Measurements from ENCODE around the gene CPSF3. TPM values are rescaled to one million over a fixed set of nuclear protein-coding genes. Genes with fewer than 3 reads are reported as not detected.

Gene CPSF3
- total RNA-seq, 1 donor from 2014 or later: 40.3 TPM

DNA sequence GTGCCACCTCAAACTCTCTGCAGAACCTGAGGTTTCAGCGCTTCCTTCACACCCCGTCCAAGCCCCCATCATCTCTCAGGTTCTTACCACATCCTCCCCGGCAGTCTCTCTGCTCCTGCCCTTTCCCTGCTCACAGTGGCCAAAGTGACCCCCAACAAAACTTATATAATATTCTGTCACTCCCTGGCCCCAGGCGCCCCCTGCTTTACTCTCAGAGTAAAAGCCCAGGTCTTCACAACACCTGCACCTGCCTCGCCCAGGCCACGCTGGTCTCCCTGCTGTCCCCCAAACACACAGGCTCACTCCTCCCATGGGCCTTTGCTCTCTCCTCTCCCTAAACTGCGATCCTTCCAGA is 6.5 kb upstream of the CPSF3 start:
- Histone ChIP-seq H3K4me3 (ENCODE audit: insufficient read depth, low read depth, low read length) (no peak overlapping the region), H4K20me1 (ENCODE audit: insufficient read depth, low read length) (peaks cover 33% of the 10 kb centered on the region), H2AFZ (ENCODE audit: low read depth, low read length) (no peak overlapping the region), H3K79me2 (ENCODE audit: insufficient read depth, low read length) (peaks cover 81% of the 10 kb centered on the region), H3K9ac (ENCODE audit: low read length) (no peak overlapping the region), H3K4me1 (ENCODE audit: insufficient read depth, low read length) (peaks cover 19% of the 10 kb centered on the region), H3K27ac (ENCODE audit: low read depth, low read length) (no peak overlapping the region), H3K4me2 (ENCODE audit: low read length) (no peak overlapping the region), H3K9me3 (ENCODE audit: insufficient read depth, low read depth, low read length) (no peaks in the 10 kb centered on the region), H3K27me3 (ENCODE audit: insufficient read depth, low read length) (no peaks in the 10 kb centered on the region), H3K36me3 (ENCODE audit: insufficient read depth, low read length) (peaks cover 6% of the 10 kb centered on the region)
- Mint-ChIP-seq H3K4me1 (ENCODE audit: low read depth, unreplicated experiment) (peaks cover 14% of the 10 kb centered on the region), H3K4me3 (ENCODE audit: unreplicated experiment) (no peak overlapping the region), H3K27ac (ENCODE audit: unreplicated experiment) (no peak overlapping the region), H3K27me3 (ENCODE audit: low read depth, unreplicated experiment) (no peaks in the 10 kb centered on the region), H3K36me3 (ENCODE audit: low read depth, unreplicated experiment) (peaks cover 4% of the 10 kb centered on the region), H3K9me3 (ENCODE audit: unreplicated experiment) (no peaks in the 10 kb centered on the region)
- DNase-seq (ENCODE audit: low read depth): no peak
- TF ChIP-seq EZH2 (IDR thresholded peaks at IDR 0.05; ENCODE audit: insufficient read depth, low read length) (no peak), CTCF (IDR thresholded peaks at IDR 0.05; ENCODE audit: insufficient read depth, low read depth, low read length) (no peak)
- FAIRE-seq: no peak

GRCh38 chr2:9417725-9418124 is 5.7 kb upstream of the CPSF3 start:
- no peaks in the 10 kb centered on the region for H3K27me3 Mint-ChIP-seq (ENCODE audit: low read depth, unreplicated experiment)
- FAIRE-seq: no peak
- Histone ChIP-seq H3K9me3 (ENCODE audit: insufficient read depth, low read depth, low read length) (no peaks in the 10 kb centered on the region), H2AFZ (ENCODE audit: low read depth, low read length) (no peak overlapping the region), H3K79me2 (ENCODE audit: insufficient read depth, low read length) (peaks cover 86% of the 10 kb centered on the region), H3K4me3 (ENCODE audit: insufficient read depth, low read depth, low read length) (no peak overlapping the region), H3K4me2 (ENCODE audit: low read length) (no peak overlapping the region), H3K27ac (ENCODE audit: low read depth, low read length) (no peak overlapping the region), H3K36me3 (ENCODE audit: insufficient read depth, low read length) (peaks cover 6% of the 10 kb centered on the region), H3K9ac (ENCODE audit: low read length) (no peak overlapping the region), H3K4me1 (ENCODE audit: insufficient read depth, low read length) (peaks cover 26% of the 10 kb centered on the region), H3K27me3 (ENCODE audit: insufficient read depth, low read length) (no peaks in the 10 kb centered on the region), H4K20me1 (ENCODE audit: insufficient read depth, low read length) (peaks cover 38% of the 10 kb centered on the region)
- H3K9me3 Mint-ChIP-seq (ENCODE audit: unreplicated experiment): no peaks in the 10 kb centered on the region
- DNase-seq (ENCODE audit: low read depth): no peak
- H3K4me1 Mint-ChIP-seq (ENCODE audit: low read depth, unreplicated experiment): peaks cover 17% of the 10 kb centered on the region
- peaks cover 1% of the 10 kb centered on the region for H3K36me3 Mint-ChIP-seq (ENCODE audit: low read depth, unreplicated experiment)
- H3K4me3 Mint-ChIP-seq (ENCODE audit: unreplicated experiment): no peak overlapping the region
- TF ChIP-seq CTCF (IDR thresholded peaks at IDR 0.05; ENCODE audit: insufficient read depth, low read depth, low read length) (no peak), EZH2 (IDR thresholded peaks at IDR 0.05; ENCODE audit: insufficient read depth, low read length) (no peak)
- no peak overlapping the region for H3K27ac Mint-ChIP-seq (ENCODE audit: unreplicated experiment)

- no peaks in the 10 kb centered on the region for H3K9me3 ChIP-seq (ENCODE audit: insufficient read depth, low read depth, low read length)
- H3K27me3 ChIP-seq (ENCODE audit: insufficient read depth, low read length): no peaks in the 10 kb centered on the region
- peaks cover 26% of the 10 kb centered on the region for H3K4me1 ChIP-seq (ENCODE audit: insufficient read depth, low read length)
- H3K9ac ChIP-seq (ENCODE audit: low read length): no peak overlapping the region
- no peak overlapping the region for H3K4me3 ChIP-seq (ENCODE audit: insufficient read depth, low read depth, low read length)
- FAIRE-seq (no peak), DNase-seq (ENCODE audit: low read depth) (no peak)
- H3K4me2 ChIP-seq (ENCODE audit: low read length): no peak overlapping the region
- H3K79me2 ChIP-seq (ENCODE audit: insufficient read depth, low read length): peaks cover 89% of the 10 kb centered on the region
- no peaks in the 10 kb centered on the region for H3K36me3 Mint-ChIP-seq (ENCODE audit: low read depth, unreplicated experiment)
- no peak overlapping the region for H3K27ac Mint-ChIP-seq (ENCODE audit: unreplicated experiment)
- peaks cover 38% of the 10 kb centered on the region for H4K20me1 ChIP-seq (ENCODE audit: insufficient read depth, low read length)
- H3K27me3 Mint-ChIP-seq (ENCODE audit: low read depth, unreplicated experiment): no peaks in the 10 kb centered on the region
- H3K4me3 Mint-ChIP-seq (ENCODE audit: unreplicated experiment): no peak overlapping the region
- H3K9me3 Mint-ChIP-seq (ENCODE audit: unreplicated experiment): no peaks in the 10 kb centered on the region
- H3K4me1 Mint-ChIP-seq (ENCODE audit: low read depth, unreplicated experiment): peaks cover 17% of the 10 kb centered on the region
- no peak overlapping the region for H2AFZ ChIP-seq (ENCODE audit: low read depth, low read length)
- no peak for TF ChIP-seq EZH2 (IDR thresholded peaks at IDR 0.05; ENCODE audit: insufficient read depth, low read length)
- TF ChIP-seq CTCF (IDR thresholded peaks at IDR 0.05; ENCODE audit: insufficient read depth, low read depth, low read length): no peak
- peaks cover 6% of the 10 kb centered on the region for H3K36me3 ChIP-seq (ENCODE audit: insufficient read depth, low read length)
- H3K27ac ChIP-seq (ENCODE audit: low read depth, low read length): no peak overlapping the region
Observed at GRCh38 chr2:9418746-9419145, 4.7 kb upstream of the CPSF3 start.

Measured in astrocyte (in vitro differentiated cells and primary cell).